ENCODE measurements around the gene CALCOCO2. TPM values are rescaled to one million over a fixed set of nuclear protein-coding genes. Genes with fewer than 3 reads are reported as not detected.

CALCOCO2 gene
- total RNA-seq, 2 experiments from 2014 or later: 15.3 to 64.5 TPM

GRCh38 chr17:48892940-48893645 lies 62.3 kb downstream of the CALCOCO2 start:
- Histone ChIP-seq H4K20me1 (ENCODE audit: insufficient read depth, low read length) (no peaks in the 10 kb centered on the region), H3K27ac (ENCODE audit: low read depth, low read length, poor library complexity, severe bottlenecking) (peak overlapping the region; percentile 46), H2AFZ (ENCODE audit: low read length) (peak overlapping the region; percentile 35; the same call in 1 of the 2 replicates), H3K4me1 (ENCODE audit: insufficient read depth, low read length, poor library complexity, severe bottlenecking) (peaks cover 19% of the 10 kb centered on the region), H3K4me2 (ENCODE audit: low read length) (peak overlapping the region; percentile 93), H3K4me3 (ENCODE audit: low read depth, low read length, poor library complexity, severe bottlenecking) (peak overlapping the region; percentile 96), H3K36me3 (ENCODE audit: insufficient read depth, low read length) (peaks cover 38% of the 10 kb centered on the region), H3K9me3 (ENCODE audit: low read length) (no peaks in the 10 kb centered on the region), H3K79me2 (ENCODE audit: insufficient read depth, low read depth, low read length) (peaks cover 25% of the 10 kb centered on the region), H3K9me2 (ENCODE audit: insufficient read depth, low read length) (no peaks in the 10 kb centered on the region)
- TF ChIP-seq EZH2phosphoT487 (IDR thresholded peaks at IDR 0.05; ENCODE audit: borderline replicate concordance, low read depth, low read length) (no peak), CTCF (conservative IDR thresholded peaks at IDR 0.05; ENCODE audit: low read length) (no peak)
- DNase-seq (ENCODE audit: low spot score): peak; percentile 29
- ChIA-PET POLR2A (interaction anchor here (0.6 to 2.6 kb wide), 7 partner anchors 8 to 715 kb away, joined by 3 to 14 read pairs (median 5); partner anchors contain the start of gene UBE2Z), CTCF (ENCODE audit: unreplicated experiment) (no interaction called here)
- TSS peak; percentile 63 for BruUV-seq (replicated peaks)
- intact Hi-C loops (cut with micrococcal nuclease; ENCODE audit: unreplicated experiment): loop anchor here (1.0 to 2.0 kb wide), 2 partner anchors 15 to 140 kb away; partner anchors contain the start of gene UBE2Z

GRCh38 chr17:48893646-48894508 lies 63.0 kb downstream of the CALCOCO2 start:
- peak overlapping the region; percentile 93 for H3K4me2 ChIP-seq (ENCODE audit: low read length)
- TF ChIP-seq CTCF (conservative IDR thresholded peaks at IDR 0.05; ENCODE audit: low read length) (no peak), EZH2phosphoT487 (IDR thresholded peaks at IDR 0.05; ENCODE audit: borderline replicate concordance, low read depth, low read length) (no peak)
- intact Hi-C loops (cut with micrococcal nuclease; ENCODE audit: unreplicated experiment): loop anchor here (2.0 kb wide), 1 partner anchor 139 kb away; no protein-coding TSS in a partner anchor
- no peaks in the 10 kb centered on the region for H3K9me3 ChIP-seq (ENCODE audit: low read length)
- H3K4me1 ChIP-seq (ENCODE audit: insufficient read depth, low read length, poor library complexity, severe bottlenecking): peaks cover 19% of the 10 kb centered on the region
- ChIA-PET CTCF (ENCODE audit: unreplicated experiment) (no interaction called here), POLR2A (interaction anchor here (1.5 to 2.6 kb wide), 2 partner anchors 11 to 14 kb away, joined by 7 to 14 read pairs; partner anchors contain the start of gene UBE2Z)
- H3K79me2 ChIP-seq (ENCODE audit: insufficient read depth, low read depth, low read length): peaks cover 25% of the 10 kb centered on the region
- H3K9me2 ChIP-seq (ENCODE audit: insufficient read depth, low read length): no peaks in the 10 kb centered on the region
- peak overlapping the region; percentile 96 for H3K4me3 ChIP-seq (ENCODE audit: low read depth, low read length, poor library complexity, severe bottlenecking)
- H2AFZ ChIP-seq (ENCODE audit: low read length): peak overlapping the region; percentile 35; the same call in 1 of the 2 replicates
- no peaks in the 10 kb centered on the region for H4K20me1 ChIP-seq (ENCODE audit: insufficient read depth, low read length)
- BruUV-seq (replicated peaks): no TSS peak
- DNase-seq (ENCODE audit: low spot score): no peak
- peak overlapping the region; percentile 46 for H3K27ac ChIP-seq (ENCODE audit: low read depth, low read length, poor library complexity, severe bottlenecking)
- peaks cover 44% of the 10 kb centered on the region for H3K36me3 ChIP-seq (ENCODE audit: insufficient read depth, low read length)

Measured in OCI-LY7 (cell line).